Breast epithelium (tissue), 3 donors: ENCODE data around the gene STT3B.
A peak's percentile ranks its signal among the peaks of the same experiment; 100 is the strongest.

Experiments used
- CTCF ChIP-seq, 3 donors: fragments of 450-650 bp; IDR thresholded peaks; one replicate each; pipeline ENCODE4 v1.5.1; 2016 to 2017; ENCODE audit warnings: antibody characterized with exemption in 3 of 3, mild to moderate bottlenecking in 3 of 3, moderate library complexity in 3 of 3
- POLR2AphosphoS5 ChIP-seq, 3 donors: sonication (generic); formaldehyde crosslinking; IDR thresholded peaks; one replicate each; pipeline ENCODE4 v1.6.1; 2017; ENCODE audit warnings: antibody characterized with exemption in 3 of 3

- TF ChIP-seq CTCF (IDR thresholded peaks at IDR 0.05) (no peak), POLR2AphosphoS5 (IDR thresholded peaks at IDR 0.05) (peak; percentile 89 to 97 (median 92))
These were observed 636 bp upstream of the STT3B start for GRCh38 chr3:31531992-31532586.
